ENCODE measurements around the gene TP53BP2. TPM values are rescaled to one million over a fixed set of nuclear protein-coding genes. Genes with fewer than 3 reads are reported as not detected.

The TP53BP2 gene
- total RNA-seq, 1 donor from 2014 or later, result 63.8 TPM

DNA sequence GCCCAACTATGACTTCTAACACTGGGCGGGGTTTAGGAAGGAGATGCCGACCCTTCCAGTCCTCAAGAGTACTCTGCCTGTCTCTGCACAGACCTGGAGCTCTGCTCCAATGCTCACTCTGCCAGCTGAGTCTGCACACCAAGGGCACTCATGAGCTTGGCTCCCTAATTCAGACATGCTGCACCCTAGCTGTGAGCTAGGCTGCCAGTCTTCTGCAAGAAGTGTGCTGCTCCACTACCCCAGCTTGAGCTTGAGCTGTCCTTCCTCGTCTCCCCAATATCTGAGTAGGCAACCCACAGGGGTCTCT is 13.2 kb downstream of the TP53BP2 start:
- no peak for TF ChIP-seq CTCF (IDR thresholded peaks at IDR 0.05; ENCODE audit: unreplicated experiment)
- H3K4me3 Mint-ChIP-seq, result no peak overlapping the region
- H3K27ac Mint-ChIP-seq, result peak overlapping the region; percentile 62
- DNase-seq (ENCODE audit: low spot score in 2 of 2, unreplicated experiment in 2 of 2), result no peak
- peaks cover 19% of the 10 kb centered on the region for H3K4me1 Mint-ChIP-seq
- H3K27me3 Mint-ChIP-seq (ENCODE audit: low read depth), result no peaks in the 10 kb centered on the region
- H3K36me3 Mint-ChIP-seq, result no peaks in the 10 kb centered on the region
- H3K9me3 Mint-ChIP-seq, result no peaks in the 10 kb centered on the region

DNA sequence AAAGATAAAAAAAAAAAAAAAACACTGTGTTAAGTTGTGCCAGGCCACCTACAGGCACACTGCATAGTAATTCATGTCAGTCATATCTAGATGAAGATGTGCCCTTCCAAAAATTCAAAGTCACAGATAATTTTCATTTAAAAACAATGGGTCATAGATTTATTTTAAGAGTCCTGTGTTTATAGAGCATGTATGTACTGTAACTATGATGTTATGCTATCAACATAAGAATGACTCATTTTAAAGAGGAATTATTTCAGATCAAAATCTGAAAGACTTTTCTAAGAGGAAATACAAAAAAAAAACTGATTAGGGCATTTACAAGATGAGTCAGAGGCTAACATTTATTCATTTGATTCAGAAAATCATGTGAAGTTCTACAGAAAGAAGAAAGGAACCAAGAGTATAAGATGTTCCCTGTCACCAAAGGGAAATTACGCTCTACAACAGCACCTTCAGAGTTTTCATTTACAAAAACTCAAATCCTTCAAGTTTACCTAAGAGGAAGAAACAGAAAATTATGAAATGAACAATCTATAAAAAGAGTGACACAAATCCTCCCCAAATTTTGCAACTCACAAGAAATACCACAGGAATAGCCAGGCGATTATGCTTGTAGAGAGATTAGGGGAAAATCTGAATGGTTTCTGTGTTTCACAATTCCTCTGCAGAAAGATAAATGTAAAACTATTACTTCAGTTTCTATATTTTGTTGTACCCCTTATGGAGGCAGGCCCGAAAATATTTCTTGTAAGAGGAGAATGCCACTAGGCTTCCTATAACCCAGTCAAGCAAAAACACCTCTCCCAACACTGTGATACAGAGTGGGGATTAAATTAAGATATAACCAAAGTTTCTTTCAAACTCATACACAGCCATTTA is 13.8 kb downstream of the TP53BP2 start:
- Mint-ChIP-seq H3K9me3 (no peaks in the 10 kb centered on the region), H3K27me3 (ENCODE audit: low read depth) (no peaks in the 10 kb centered on the region), H3K36me3 (no peaks in the 10 kb centered on the region), H3K4me3 (no peak overlapping the region), H3K27ac (peak overlapping the region; percentile 79), H3K4me1 (peaks cover 18% of the 10 kb centered on the region)
- DNase-seq (ENCODE audit: low spot score in 2 of 2, unreplicated experiment in 2 of 2), result no peak
- TF ChIP-seq CTCF (IDR thresholded peaks at IDR 0.05; ENCODE audit: unreplicated experiment), result no peak

GRCh38 chr1:223829678-223830077 is 16.1 kb downstream of the TP53BP2 start:
- H3K9me3 Mint-ChIP-seq, result no peaks in the 10 kb centered on the region
- no peak overlapping the region for H3K27ac Mint-ChIP-seq
- no peaks in the 10 kb centered on the region for H3K27me3 Mint-ChIP-seq (ENCODE audit: low read depth)
- peaks cover 19% of the 10 kb centered on the region for H3K4me1 Mint-ChIP-seq
- no peak for DNase-seq (ENCODE audit: low spot score in 2 of 2, unreplicated experiment in 2 of 2)
- H3K4me3 Mint-ChIP-seq, result no peak overlapping the region
- no peaks in the 10 kb centered on the region for H3K36me3 Mint-ChIP-seq
- no peak for TF ChIP-seq CTCF (IDR thresholded peaks at IDR 0.05; ENCODE audit: unreplicated experiment)

DNA sequence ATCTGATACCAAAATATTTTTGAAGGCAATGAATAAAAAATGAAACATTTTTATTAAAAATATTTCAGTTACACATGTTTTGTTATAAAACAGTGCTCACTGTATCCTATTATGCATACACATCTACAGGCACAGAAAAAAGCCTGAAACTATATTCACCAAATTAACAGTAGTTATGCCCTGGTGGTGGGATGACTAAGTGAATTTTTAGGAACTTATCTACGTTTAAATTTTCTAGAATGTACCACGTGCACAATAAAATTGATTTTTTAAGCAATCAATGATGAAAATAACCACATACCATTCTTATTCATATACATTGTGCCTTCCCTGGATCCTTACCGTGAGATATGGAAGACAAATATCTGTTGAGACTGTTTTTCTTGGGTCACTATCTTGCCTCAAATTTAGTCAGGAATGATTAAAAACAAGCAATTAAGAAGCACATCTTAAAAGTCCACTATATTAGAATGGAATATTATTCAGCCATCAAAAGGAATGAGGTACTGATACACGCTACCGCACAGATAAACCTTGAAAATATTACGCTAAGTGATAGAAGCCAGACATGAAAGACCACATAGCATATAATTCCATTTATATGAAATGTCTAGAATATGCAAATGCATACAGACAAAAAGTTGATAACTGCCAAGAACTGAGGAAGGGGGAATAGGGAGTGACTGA is 17.4 kb downstream of the TP53BP2 start:
- Mint-ChIP-seq H3K9me3 (no peaks in the 10 kb centered on the region), H3K27me3 (ENCODE audit: low read depth) (no peaks in the 10 kb centered on the region), H3K4me1 (peaks cover 19% of the 10 kb centered on the region), H3K4me3 (no peak overlapping the region), H3K27ac (no peak overlapping the region), H3K36me3 (no peaks in the 10 kb centered on the region)
- no peak for TF ChIP-seq CTCF (IDR thresholded peaks at IDR 0.05; ENCODE audit: unreplicated experiment)
- no peak for DNase-seq (ENCODE audit: low spot score in 2 of 2, unreplicated experiment in 2 of 2)

DNA sequence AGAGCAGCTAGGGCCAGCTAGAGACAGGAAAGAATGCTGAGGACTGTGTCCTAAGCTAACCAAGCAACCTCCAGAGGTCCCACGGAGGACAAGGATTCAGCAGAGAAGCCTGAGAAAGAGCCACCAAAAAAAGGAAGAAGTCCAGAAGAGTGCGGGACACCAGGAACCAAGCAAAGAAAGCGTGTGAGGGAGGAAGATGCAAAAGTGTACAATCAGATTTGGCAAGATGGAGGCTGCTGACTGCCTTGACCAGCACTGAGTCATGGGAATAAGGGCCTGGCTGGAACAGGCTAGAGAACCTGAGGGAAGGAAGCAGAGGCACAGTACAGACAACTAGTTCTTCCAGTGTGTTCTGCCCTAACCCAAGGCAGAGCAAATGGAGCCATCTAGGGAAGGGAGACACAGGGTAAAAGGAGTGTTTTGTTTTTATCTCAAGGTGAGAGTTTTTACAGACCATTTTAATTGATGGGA is 18.5 kb downstream of the TP53BP2 start:
- no peak for DNase-seq (ENCODE audit: low spot score in 2 of 2, unreplicated experiment in 2 of 2)
- Mint-ChIP-seq H3K9me3 (no peaks in the 10 kb centered on the region), H3K36me3 (no peaks in the 10 kb centered on the region), H3K4me3 (no peak overlapping the region), H3K27me3 (ENCODE audit: low read depth) (no peaks in the 10 kb centered on the region), H3K4me1 (peaks cover 13% of the 10 kb centered on the region), H3K27ac (no peak overlapping the region)
- no peak for TF ChIP-seq CTCF (IDR thresholded peaks at IDR 0.05; ENCODE audit: unreplicated experiment)

All from mesothelial cell of epicardium (in vitro differentiated cells).